OCI-LY7 (cell line): ENCODE measurements around the gene EPB41L1.

ENCODE experiments used
- CTCF ChIP-seq: fragments of 200-600 bp; sonication (generic); conservative IDR thresholded peaks from 2 replicates; pipeline ENCODE4 v1.5.1; 2014; ENCODE audit warnings: mild to moderate bottlenecking, antibody characterized with exemption, low read length, moderate library complexity, mixed read lengths
- EZH2phosphoT487 ChIP-seq: fragments of 200-600 bp; sonication (generic); IDR thresholded peaks from 2 replicates; pipeline ENCODE4 v1.6.1; 2018; ENCODE audit warnings: low read depth, borderline replicate concordance, mild to moderate bottlenecking, mixed run types, antibody characterized with exemption, low read length, moderate library complexity, mixed read lengths

GRCh38 chr20:36279776-36280175 is 125.2 kb downstream of the EPB41L1 start:
- TF ChIP-seq CTCF (no peak), EZH2phosphoT487 (no peak)
